ENCODE measurements around the gene ZNF423.

The ZNF423 gene

GRCh38 chr16:49857423-49858181 lies 1.7 kb upstream of the ZNF423 start:
- WGBS, 2 experiments, result 1% methylated on average over 52 of the region's 52 CpGs
- H3K27ac ChIP-seq (ENCODE audit: insufficient read depth, low read depth, low read length, poor library complexity, severe bottlenecking), result no peak overlapping the region
- peaks cover 27% of the 10 kb centered on the region for H3K27me3 ChIP-seq (ENCODE audit: control insufficient read depth, insufficient read depth, low read length, poor library complexity, severe bottlenecking)
- H3K4me3 ChIP-seq (ENCODE audit: insufficient read depth, low read depth, low read length), result peak overlapping the region; percentile 73
- H3K9me3 ChIP-seq (ENCODE audit: control insufficient read depth, low read length), result no peaks in the 10 kb centered on the region
- H3K4me1 ChIP-seq (ENCODE audit: control insufficient read depth, insufficient read depth, low read length), result peaks cover 30% of the 10 kb centered on the region
- H3K36me3 ChIP-seq (ENCODE audit: control insufficient read depth, insufficient read depth, low read length), result no peaks in the 10 kb centered on the region

GRCh38 chr16:49856672-49857330 lies 889 bp upstream of the ZNF423 start:
- H3K36me3 ChIP-seq (ENCODE audit: control insufficient read depth, insufficient read depth, low read length), result no peaks in the 10 kb centered on the region
- WGBS, 2 experiments, result 0 to 1% methylated on average over 86 of the region's 86 CpGs
- no peaks in the 10 kb centered on the region for H3K9me3 ChIP-seq (ENCODE audit: control insufficient read depth, low read length)
- H3K27ac ChIP-seq (ENCODE audit: insufficient read depth, low read depth, low read length, poor library complexity, severe bottlenecking), result peak overlapping the region; percentile 38
- H3K4me1 ChIP-seq (ENCODE audit: control insufficient read depth, insufficient read depth, low read length), result peaks cover 30% of the 10 kb centered on the region
- peaks cover 27% of the 10 kb centered on the region for H3K27me3 ChIP-seq (ENCODE audit: control insufficient read depth, insufficient read depth, low read length, poor library complexity, severe bottlenecking)
- H3K4me3 ChIP-seq (ENCODE audit: insufficient read depth, low read depth, low read length), result peak overlapping the region; percentile 73

GRCh38 chr16:49855280-49855821 lies 561 bp downstream of the ZNF423 start:
- H3K27ac ChIP-seq (ENCODE audit: insufficient read depth, low read depth, low read length, poor library complexity, severe bottlenecking), result peak overlapping the region; percentile 78
- no peaks in the 10 kb centered on the region for H3K36me3 ChIP-seq (ENCODE audit: control insufficient read depth, insufficient read depth, low read length)
- peaks cover 44% of the 10 kb centered on the region for H3K4me1 ChIP-seq (ENCODE audit: control insufficient read depth, insufficient read depth, low read length)
- no peaks in the 10 kb centered on the region for H3K9me3 ChIP-seq (ENCODE audit: control insufficient read depth, low read length)
- peak overlapping the region; percentile 73 for H3K4me3 ChIP-seq (ENCODE audit: insufficient read depth, low read depth, low read length)
- H3K27me3 ChIP-seq (ENCODE audit: control insufficient read depth, insufficient read depth, low read length, poor library complexity, severe bottlenecking), result peaks cover 27% of the 10 kb centered on the region
- 0% methylated on average over 75 of the region's 75 CpGs for WGBS, 2 experiments

DNA sequence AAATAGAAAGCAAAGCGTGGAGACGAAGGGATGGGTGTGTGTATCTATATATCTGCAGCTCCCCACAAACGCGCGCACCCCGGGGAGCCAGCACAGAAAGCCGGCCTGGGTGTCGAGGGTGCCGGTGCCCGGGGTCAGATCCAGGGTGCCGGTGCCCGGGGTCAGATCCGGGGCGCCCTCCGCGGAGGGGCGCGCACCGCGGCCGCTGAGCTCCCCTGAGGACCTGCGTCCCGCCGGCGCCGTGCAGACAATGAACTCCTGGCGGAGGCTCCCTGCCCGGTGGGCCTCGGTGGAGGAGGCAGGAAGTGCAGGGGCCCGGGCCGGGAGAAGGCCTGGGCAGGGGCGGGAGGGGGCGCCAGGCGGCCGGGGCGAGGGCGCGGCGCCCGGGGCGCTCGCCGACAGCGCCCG lies 1.1 kb downstream of the ZNF423 start:
- Histone ChIP-seq H3K27ac (ENCODE audit: insufficient read depth, low read depth, low read length, poor library complexity, severe bottlenecking) (peak overlapping the region; percentile 47), H3K4me1 (ENCODE audit: control insufficient read depth, insufficient read depth, low read length) (peaks cover 50% of the 10 kb centered on the region), H3K27me3 (ENCODE audit: control insufficient read depth, insufficient read depth, low read length, poor library complexity, severe bottlenecking) (peaks cover 25% of the 10 kb centered on the region), H3K4me3 (ENCODE audit: insufficient read depth, low read depth, low read length) (peak overlapping the region; percentile 73), H3K36me3 (ENCODE audit: control insufficient read depth, insufficient read depth, low read length) (no peaks in the 10 kb centered on the region), H3K9me3 (ENCODE audit: control insufficient read depth, low read length) (no peaks in the 10 kb centered on the region)
- 1% methylated on average over 45 of the region's 45 CpGs for WGBS, 2 experiments

- no peaks in the 10 kb centered on the region for H3K9me3 ChIP-seq (ENCODE audit: control insufficient read depth, low read length)
Measured at GRCh38 chr16:49854188-49854795, 1.6 kb downstream of the ZNF423 start.

GRCh38 chr16:49852279-49852678 lies 3.6 kb downstream of the ZNF423 start:
- 43 to 54% methylated on average over 3 to 5 of the region's 5 CpGs for WGBS, 2 experiments
- no peak overlapping the region for H3K27ac ChIP-seq (ENCODE audit: insufficient read depth, low read depth, low read length, poor library complexity, severe bottlenecking)
- peak overlapping the region; percentile 73 for H3K4me3 ChIP-seq (ENCODE audit: insufficient read depth, low read depth, low read length)
- H3K4me1 ChIP-seq (ENCODE audit: control insufficient read depth, insufficient read depth, low read length), result peaks cover 48% of the 10 kb centered on the region
- no peaks in the 10 kb centered on the region for H3K36me3 ChIP-seq (ENCODE audit: control insufficient read depth, insufficient read depth, low read length)
- no peaks in the 10 kb centered on the region for H3K9me3 ChIP-seq (ENCODE audit: control insufficient read depth, low read length)
- H3K27me3 ChIP-seq (ENCODE audit: control insufficient read depth, insufficient read depth, low read length, poor library complexity, severe bottlenecking), result peaks cover under 1% of the 10 kb centered on the region

More at GRCh38 chr16:49854188-49854795, 1.6 kb downstream of the ZNF423 start:
- no peaks in the 10 kb centered on the region for H3K36me3 ChIP-seq (ENCODE audit: control insufficient read depth, insufficient read depth, low read length)
- 3 to 4% methylated on average over 33 of the region's 33 CpGs for WGBS, 2 experiments
- H3K27ac ChIP-seq (ENCODE audit: insufficient read depth, low read depth, low read length, poor library complexity, severe bottlenecking), result peak overlapping the region; percentile 47
- peaks cover 20% of the 10 kb centered on the region for H3K27me3 ChIP-seq (ENCODE audit: control insufficient read depth, insufficient read depth, low read length, poor library complexity, severe bottlenecking)
- peaks cover 49% of the 10 kb centered on the region for H3K4me1 ChIP-seq (ENCODE audit: control insufficient read depth, insufficient read depth, low read length)
- H3K4me3 ChIP-seq (ENCODE audit: insufficient read depth, low read depth, low read length), result peak overlapping the region; percentile 73

- Histone ChIP-seq H3K36me3 (ENCODE audit: control insufficient read depth, insufficient read depth, low read length) (no peaks in the 10 kb centered on the region), H3K4me1 (ENCODE audit: control insufficient read depth, insufficient read depth, low read length) (peaks cover 48% of the 10 kb centered on the region), H3K9me3 (ENCODE audit: control insufficient read depth, low read length) (no peaks in the 10 kb centered on the region), H3K27ac (ENCODE audit: insufficient read depth, low read depth, low read length, poor library complexity, severe bottlenecking) (no peak overlapping the region), H3K4me3 (ENCODE audit: insufficient read depth, low read depth, low read length) (no peak overlapping the region), H3K27me3 (ENCODE audit: control insufficient read depth, insufficient read depth, low read length, poor library complexity, severe bottlenecking) (no peaks in the 10 kb centered on the region)
- 46 to 71% methylated on average over 5 of the region's 5 CpGs for WGBS, 2 experiments
Measured at GRCh38 chr16:49851468-49851787, 4.5 kb downstream of the ZNF423 start.

DNA sequence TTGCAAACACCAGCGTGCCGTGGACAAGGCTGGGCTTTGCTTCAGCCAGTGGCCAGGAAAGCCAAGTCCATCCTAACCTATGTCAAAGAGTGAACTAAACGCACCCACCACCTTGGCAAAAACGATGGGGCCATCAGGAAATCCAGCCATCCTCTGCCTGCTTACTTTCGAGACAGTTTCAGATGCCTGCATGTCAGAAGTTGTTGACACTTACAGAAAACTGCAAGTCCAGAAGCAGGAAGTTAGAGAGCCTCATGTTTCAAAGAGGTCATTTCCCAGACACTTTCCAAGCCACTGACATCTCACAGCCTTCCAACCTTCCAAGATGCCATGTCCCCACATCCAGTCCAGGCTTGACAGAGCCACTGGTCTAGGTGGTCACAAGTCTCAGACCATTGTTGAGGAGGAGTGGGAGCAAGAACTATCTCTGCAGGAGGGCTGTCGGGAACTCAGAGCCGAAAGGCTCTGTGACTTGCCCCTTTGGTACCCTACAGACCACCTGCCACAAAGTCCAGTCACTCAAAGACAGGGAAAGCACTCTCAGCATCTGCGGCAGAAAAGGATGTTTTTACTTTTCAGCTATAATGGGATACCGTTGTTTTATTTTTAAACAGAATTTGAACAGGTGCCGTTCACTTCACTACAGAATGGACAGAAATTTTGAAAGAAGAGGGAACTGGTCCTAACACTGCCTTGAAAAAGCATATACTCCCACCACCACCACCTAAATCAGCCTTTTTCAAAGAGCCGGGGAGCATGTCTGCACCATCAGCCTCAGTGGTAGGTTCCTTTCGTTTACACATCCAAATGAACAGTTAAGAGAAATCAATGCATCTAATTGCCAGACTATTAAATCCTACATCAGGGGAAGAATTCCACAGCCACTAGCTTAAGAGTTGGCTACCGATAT lies 5.1 kb downstream of the ZNF423 start:
- WGBS, 2 experiments, result 74 to 76% methylated on average over 13 of the region's 13 CpGs
- Histone ChIP-seq H3K27me3 (ENCODE audit: control insufficient read depth, insufficient read depth, low read length, poor library complexity, severe bottlenecking) (no peaks in the 10 kb centered on the region), H3K4me3 (ENCODE audit: insufficient read depth, low read depth, low read length) (no peak overlapping the region), H3K9me3 (ENCODE audit: control insufficient read depth, low read length) (no peaks in the 10 kb centered on the region), H3K4me1 (ENCODE audit: control insufficient read depth, insufficient read depth, low read length) (peaks cover 48% of the 10 kb centered on the region), H3K27ac (ENCODE audit: insufficient read depth, low read depth, low read length, poor library complexity, severe bottlenecking) (no peak overlapping the region), H3K36me3 (ENCODE audit: control insufficient read depth, insufficient read depth, low read length) (no peaks in the 10 kb centered on the region)

DNA sequence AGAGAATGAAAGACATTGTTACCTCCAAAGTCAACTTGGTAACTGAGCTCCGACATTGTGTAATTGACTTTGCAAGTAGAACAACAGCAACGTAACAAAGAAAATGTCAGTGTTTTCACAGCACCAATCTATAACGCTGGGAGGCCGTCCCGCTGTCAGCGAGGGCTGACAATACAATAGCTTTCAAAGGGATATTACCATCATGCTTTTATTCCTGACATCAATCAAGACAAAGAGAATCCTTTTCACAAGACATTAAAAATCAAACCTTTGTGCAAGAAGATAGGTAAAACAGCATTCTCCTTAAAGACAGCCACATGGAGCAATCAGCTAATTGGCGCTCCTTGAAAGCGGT lies 6.2 kb downstream of the ZNF423 start:
- H3K27ac ChIP-seq (ENCODE audit: insufficient read depth, low read depth, low read length, poor library complexity, severe bottlenecking), result no peak overlapping the region

More for the DNA sequence above, 6.2 kb downstream of the ZNF423 start:
- Histone ChIP-seq H3K27me3 (ENCODE audit: control insufficient read depth, insufficient read depth, low read length, poor library complexity, severe bottlenecking) (no peaks in the 10 kb centered on the region), H3K4me3 (ENCODE audit: insufficient read depth, low read depth, low read length) (no peak overlapping the region), H3K9me3 (ENCODE audit: control insufficient read depth, low read length) (no peaks in the 10 kb centered on the region), H3K36me3 (ENCODE audit: control insufficient read depth, insufficient read depth, low read length) (no peaks in the 10 kb centered on the region), H3K4me1 (ENCODE audit: control insufficient read depth, insufficient read depth, low read length) (peaks cover 48% of the 10 kb centered on the region)
- 42 to 48% methylated on average over 8 of the region's 8 CpGs for WGBS, 2 experiments

All from ectodermal cell (in vitro differentiated cells).